SKM-1 (cell line): ENCODE results near the gene CCDC17.

Experiments
- DNase-seq: peaks from one replicate; lab custom pipeline; 2025; ENCODE audit not compliant: unreplicated experiment; lab: John Stamatoyannopoulos, UW

The CCDC17 gene

GRCh38 chr1:45623972-45624371, at the start of gene CCDC17:
CCDC17 (minus strand) TSS chr1:45624054; CDS start chr1:45623909, 145 bp downstream.
- DNase-seq = no peak

GRCh38 chr1:45669859-45670655, 46.2 kb upstream of the CCDC17 start:
- no peak for DNase-seq

DNA sequence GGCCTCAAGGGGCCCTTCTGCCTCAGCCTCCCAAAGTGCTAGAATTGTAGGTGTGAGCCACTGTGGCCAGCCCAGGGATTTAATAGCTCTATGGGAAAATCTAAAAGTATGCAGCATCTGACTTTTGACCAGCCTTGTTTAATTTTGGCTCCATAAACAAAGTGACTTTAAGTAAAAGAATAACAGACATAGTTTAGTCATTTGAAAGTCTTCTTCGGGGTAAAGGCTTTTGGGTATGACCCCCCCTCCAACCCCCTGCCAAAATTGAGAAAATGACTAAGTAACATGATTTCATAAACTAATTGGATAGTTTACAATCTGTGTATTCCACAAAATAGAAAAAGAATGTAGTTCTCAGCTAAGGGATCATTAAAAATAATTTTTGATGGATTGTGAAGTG, 45.5 kb upstream of the CCDC17 start:
- DNase-seq = no peak

DNA sequence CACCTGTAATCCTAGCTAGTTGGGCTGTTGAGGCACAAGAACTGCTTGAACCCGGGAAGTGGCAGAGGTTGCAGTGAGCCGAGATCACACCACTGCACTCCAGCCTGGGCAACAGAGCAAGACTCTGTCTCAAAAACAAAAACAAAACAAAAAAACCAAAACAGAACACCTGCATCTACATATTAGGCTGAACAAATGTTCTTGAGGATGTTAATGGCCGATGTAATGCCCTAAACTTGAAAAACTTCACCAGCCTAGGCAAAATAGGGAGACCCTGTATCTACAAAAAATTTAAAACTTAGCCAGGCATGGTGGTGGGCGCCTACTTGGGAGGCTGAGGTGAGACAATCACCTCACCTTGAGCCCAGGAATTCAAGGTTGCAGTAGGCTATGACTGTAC, 44.7 kb upstream of the CCDC17 start:
- DNase-seq = no peak

DNA sequence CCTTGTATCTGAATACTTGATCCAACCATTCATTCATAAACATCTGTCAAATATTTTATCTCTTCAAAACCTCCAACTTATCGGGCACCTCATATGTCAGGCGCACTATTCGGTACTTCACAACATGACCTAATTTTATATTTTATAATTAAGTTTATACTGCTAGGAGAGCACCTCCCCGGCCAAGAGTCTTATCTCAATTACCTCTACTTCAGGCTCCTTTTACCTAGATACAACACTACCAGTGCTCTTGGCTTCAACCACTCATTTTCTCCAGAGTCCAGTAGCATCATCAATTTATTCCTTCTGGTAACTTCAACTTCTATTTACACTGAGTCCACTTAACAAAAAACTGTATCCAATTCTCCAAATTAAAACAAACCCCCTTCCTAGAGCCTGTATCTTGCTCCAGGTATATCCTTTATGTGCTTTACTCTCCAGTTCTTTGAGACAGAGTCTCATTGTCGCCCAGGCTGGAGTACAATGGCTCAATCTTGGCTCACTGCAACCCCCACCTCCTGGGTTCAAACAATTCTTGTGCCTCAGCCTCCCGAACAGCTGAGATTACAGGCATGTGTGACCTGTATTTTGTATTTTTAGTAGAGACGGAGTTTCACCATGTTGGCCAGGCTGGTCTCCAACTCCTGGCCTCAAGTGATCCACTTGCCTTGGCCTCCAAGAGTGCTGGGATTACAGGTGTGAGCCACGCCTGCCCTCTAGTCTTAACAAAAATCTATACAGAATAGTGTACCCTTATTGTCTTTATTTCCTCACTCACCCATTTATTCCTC, 43.7 kb upstream of the CCDC17 start:
- DNase-seq = no peak

DNA sequence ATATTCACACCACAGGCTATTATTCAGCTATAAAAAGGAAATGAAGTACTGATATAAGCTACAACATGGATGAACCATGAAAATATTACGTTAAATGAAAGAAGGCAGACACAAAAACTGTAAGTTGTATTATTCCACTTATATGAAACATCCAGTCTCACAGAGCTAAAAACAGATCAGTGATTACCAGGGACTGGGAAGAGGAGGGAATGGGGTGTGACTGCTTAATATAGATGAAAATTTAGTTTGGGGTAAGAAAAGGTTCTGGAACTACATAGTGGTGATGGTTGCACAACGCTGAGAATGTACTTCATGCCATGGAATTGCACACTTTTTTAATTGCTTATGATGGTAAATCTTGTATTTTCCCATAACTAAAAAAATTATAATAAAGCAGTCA, 43.0 kb upstream of the CCDC17 start:
- DNase-seq = no peak

DNA sequence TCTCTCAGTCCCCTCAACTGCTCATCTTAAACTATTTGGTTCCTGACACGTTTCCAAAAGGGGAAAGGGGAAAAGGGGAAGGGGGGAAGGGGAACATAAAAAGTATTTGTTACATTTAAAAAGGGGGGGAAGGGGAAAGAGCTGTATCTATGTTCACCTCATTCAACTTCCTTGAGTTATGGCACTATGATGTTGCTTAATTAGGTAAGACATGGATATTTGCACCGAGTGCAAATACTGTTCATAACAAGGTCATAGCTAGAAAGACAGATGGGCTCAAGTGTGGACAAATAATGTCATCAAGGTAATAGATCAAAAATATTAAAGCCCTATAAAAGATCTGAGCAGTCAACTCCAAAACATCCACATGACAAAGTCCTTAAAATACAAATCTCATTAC, 36.5 kb upstream of the CCDC17 start:
- DNase-seq = no peak

DNA sequence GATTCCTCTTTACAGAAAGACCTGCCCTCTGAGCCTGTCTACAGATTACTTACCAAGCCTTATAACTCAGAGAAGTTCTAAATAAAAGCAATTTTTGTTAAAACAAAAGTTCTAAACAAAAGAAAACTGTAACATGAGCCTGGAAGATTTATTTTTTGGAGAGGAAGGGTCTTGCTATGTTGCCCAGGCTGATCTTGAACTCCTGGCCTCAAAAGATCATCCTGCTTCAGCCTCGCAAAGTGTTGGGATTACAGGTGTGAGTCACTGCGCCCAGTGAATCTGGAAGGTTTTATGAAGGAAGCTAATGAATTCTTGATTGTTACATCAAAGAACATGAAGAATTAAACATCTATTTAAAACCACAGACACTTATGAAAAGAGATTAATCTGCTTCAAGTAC, 35.4 kb upstream of the CCDC17 start:
- DNase-seq = no peak

GRCh38 chr1:45658171-45658570, 34.3 kb upstream of the CCDC17 start:
- DNase-seq = no peak

DNA sequence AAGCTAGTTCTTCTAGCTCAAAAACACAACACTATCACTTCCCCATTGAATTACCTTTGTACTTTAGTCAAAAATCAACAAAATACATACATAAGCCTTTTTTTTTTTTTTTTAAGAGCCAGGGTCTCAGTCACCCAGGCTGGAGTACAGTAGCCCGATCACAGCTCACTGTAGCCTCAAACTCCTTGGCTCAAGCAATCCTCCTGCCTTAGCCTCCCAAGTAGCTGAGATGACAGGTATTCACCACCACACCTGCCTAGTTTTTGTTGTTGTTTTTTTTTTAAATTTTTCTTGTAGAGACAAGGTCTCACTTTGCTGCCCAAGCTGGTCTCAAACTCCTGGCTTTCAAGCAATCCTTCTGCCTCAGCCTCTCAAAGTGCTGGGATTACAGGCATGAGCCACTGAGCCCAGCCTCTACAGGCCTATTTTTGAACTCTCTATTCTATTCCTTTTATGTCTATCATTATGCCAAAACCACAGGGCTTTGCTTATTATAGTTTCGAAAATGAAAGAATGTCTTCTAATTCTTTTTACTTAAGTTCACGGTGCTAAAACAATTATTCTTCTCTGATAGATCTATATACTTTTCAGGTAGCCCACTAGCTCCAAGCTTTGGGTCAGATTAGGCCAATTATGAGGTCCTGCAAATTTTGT, 32.8 kb upstream of the CCDC17 start:
- DNase-seq = no peak

DNA sequence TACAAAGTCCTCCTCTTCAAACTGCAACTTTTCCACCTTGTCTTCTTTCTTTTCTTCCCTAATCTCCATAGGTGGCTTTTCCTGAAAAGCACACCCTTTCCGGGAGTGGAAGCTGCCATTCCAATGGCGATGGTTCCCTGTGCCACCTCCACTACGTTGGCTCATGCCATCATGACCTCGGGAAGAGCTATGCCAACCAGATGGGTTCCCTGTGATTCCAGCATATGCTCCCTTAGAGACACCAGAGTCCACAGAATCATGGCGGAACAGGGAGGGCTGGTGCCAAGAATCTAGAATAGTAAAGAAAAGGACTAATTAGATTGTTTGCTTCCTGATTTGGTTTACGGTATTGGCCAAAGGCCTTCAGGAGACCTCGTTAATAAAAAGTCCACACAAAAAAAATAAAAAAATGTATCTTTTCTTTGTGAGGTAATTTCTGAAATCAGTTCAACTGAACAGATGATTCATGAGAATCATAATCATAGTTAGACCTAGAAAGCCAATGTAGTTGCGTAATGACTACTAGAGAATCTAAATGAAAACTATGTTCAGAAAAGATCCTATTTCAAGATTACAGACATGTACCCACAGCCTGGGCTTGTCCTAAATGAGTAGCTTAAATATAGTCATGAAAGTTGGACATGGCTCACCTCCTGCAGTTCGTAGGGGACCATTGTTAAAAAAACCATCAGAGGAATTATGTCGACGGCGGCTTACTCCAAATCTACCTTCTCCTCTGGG, 30.9 kb upstream of the CCDC17 start:
- DNase-seq = no peak

GRCh38 chr1:45647248-45648021, 23.6 kb upstream of the CCDC17 start:
- no peak for DNase-seq

GRCh38 chr1:45644661-45645060, 20.8 kb upstream of the CCDC17 start:
- no peak for DNase-seq

DNA sequence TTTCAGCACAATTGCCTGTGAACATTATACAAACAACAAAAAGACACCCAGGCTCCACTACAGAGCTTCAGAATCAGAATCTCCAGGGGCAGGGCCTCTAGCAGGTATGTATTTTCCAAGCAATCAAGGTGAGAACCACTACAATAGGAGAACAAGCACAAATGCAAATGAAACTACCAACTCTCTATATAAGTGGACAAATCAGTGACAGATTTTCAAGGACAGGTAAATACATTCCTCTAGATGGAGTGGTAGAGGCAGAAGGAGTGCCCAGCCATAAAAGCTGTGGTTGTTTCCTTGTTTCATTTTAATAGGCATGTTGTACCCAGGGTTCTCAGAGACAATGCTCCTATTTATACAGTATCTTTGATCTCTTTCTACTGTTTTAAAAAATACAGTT, 20.1 kb upstream of the CCDC17 start:
- no peak for DNase-seq

DNA sequence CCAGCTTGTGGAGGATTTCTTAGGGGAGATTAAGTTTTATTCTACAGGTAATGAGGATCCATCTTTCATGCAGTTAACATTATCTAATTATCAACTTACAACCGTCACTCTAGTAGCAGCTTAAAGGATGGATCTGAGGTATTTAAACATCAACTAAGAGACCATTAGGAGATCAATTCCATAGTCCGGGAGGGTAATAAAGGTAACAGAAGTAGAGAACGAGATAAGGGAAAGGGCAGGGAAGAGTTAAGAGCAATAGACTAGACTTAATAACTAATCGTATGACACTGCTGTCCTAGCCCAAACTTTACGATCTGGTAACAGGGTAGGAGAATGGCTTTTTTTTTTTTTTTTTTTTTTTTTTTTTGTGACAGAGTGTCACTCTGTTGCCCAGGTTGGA, 19.5 kb upstream of the CCDC17 start:
- no peak for DNase-seq

DNA sequence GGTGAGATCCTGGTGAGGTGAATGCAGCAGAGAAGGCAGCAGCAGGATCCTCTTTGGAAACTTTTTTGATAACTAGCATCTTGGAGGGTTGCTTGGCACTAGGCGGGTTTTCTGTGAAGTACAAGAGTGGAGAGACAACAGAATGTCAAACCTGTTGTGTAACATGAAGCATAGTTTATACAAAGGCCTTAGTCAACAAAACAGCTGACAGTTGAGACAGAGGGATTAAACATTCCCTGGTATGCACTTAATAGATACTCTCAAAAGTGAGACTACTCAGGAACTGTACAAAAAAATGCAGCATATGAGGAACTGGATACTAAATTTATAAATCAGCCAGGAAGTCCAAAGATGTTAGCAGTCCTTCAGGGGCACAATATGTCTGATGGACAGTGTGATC, 16.4 kb upstream of the CCDC17 start:
- no peak for DNase-seq

- no peak for DNase-seq
These were observed 11.4 kb upstream of the CCDC17 start for GRCh38 chr1:45635211-45635610.

- no peak for DNase-seq
These were observed 6.6 kb upstream of the CCDC17 start for GRCh38 chr1:45630429-45630828.

DNA sequence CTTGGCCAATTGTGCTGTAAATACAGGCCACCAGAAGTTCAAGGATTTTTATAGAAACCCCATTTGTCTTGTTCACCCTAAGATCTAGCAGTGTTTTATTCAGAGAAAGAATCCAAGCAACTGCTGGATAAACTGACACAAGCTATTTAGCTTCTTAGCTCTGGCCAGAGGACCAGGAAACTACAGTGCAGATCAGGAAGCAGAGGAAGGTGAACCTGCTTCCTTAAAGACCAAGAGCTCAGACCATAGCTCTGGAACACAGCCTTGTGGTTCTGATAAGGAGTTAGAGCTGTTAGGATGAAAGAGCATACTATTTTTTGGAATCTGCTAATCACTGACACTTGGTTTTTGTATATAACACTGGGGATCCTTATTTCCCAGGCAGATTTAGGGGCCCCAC, 5.2 kb upstream of the CCDC17 start:
- DNase-seq = no peak
